Smooth muscle cell (in vitro differentiated cells): ENCODE results near the gene GID8. TPM values are rescaled to one million over a fixed set of nuclear protein-coding genes. Genes with fewer than 3 reads are reported as not detected.

Experiments
- DNase-seq: peaks from one replicate; lab custom pipeline; 2025; ENCODE audit not compliant: unreplicated experiment; lab: John Stamatoyannopoulos, UW
- H2AFZ ChIP-seq: fragments of 200-600 bp; sonication (generic); 2 replicates; pipeline ENCODE4 v1.6.0; 2016; ENCODE audit warnings: antibody characterized with exemption, low read depth, mild to moderate bottlenecking
- H3F3A ChIP-seq: fragments of 200-600 bp; sonication (generic); 2 replicates; pipeline ENCODE4 v1.6.0; 2017; ENCODE audit warnings: antibody characterized with exemption, low read depth
- H3K27ac ChIP-seq: fragments of 200-600 bp; sonication (generic); 2 replicates; pipeline ENCODE4 v1.5.1; 2016; ENCODE audit warnings: low read depth, mild to moderate bottlenecking
- H3K27me3 ChIP-seq: fragments of 200-600 bp; sonication (generic); 2 replicates; pipeline ENCODE4 v1.6.1; 2016; ENCODE audit warnings: low read depth, mild to moderate bottlenecking
- H3K36me3 ChIP-seq: fragments of 200-600 bp; sonication (generic); 2 replicates; pipeline ENCODE4 v1.5.1; 2016; ENCODE audit warnings: low read depth
- H3K4me1 ChIP-seq: fragments of 200-600 bp; sonication (generic); 2 replicates; pipeline ENCODE4 v1.5.1; 2016; ENCODE audit warnings: low read depth
- H3K4me2 ChIP-seq: fragments of 200-600 bp; sonication (generic); 2 replicates; pipeline ENCODE4 v1.6.0; 2016; ENCODE audit warnings: mild to moderate bottlenecking
- H3K4me3 ChIP-seq: fragments of 200-600 bp; sonication (generic); 2 replicates; pipeline ENCODE4 v1.5.1; 2016; ENCODE audit warnings: mild to moderate bottlenecking
- H3K79me2 ChIP-seq: fragments of 200-600 bp; sonication (generic); 2 replicates; pipeline ENCODE4 v1.6.0; 2016; ENCODE audit warnings: low read depth, mild to moderate bottlenecking
- H3K9ac ChIP-seq: fragments of 200-600 bp; sonication (generic); 2 replicates; pipeline ENCODE4 v1.6.0; 2016; ENCODE audit warnings: low read depth
- H3K9me3 ChIP-seq: fragments of 200-600 bp; sonication (generic); replicated peaks from 2 replicates; pipeline ENCODE4 v1.5.1; 2016; ENCODE audit warnings: low read depth
- H4K20me1 ChIP-seq: fragments of 200-600 bp; sonication (generic); 2 replicates; pipeline ENCODE4 v1.6.0; 2016; ENCODE audit warnings: low read depth
- CTCF ChIP-seq: fragments of 200-600 bp; sonication (generic); IDR thresholded peaks from 2 replicates; pipeline ENCODE4 v1.5.1; 2017; ENCODE audit warnings: borderline replicate concordance, mild to moderate bottlenecking, antibody characterized with exemption; ENCODE audit not compliant: insufficient read depth, poor library complexity, severe bottlenecking
- WGBS: methylation state at CpG from one replicate; pipeline ENCODE4 v1.1.7; 2016; ENCODE audit warnings: low lambda C conversion rate; 5-methylcytosine and 5-hydroxymethylcytosine counted together
- polyA plus RNA-seq: library from polyadenylated mRNA; unstranded; fragments of >200 nt; fragmentation: Nextera tagmentation; extraction: Ambion mirVana; gene quantifications from 2 replicates; pipeline ENCODE4 v1.2.1, GENCODE V29; 2016
- total RNA-seq: library from RNA; depleted of rRNA; stranded (reverse); fragments of >200 nt; gene quantifications from 2 replicates; pipeline ENCODE4 v1.2.3, GENCODE V29; 2014

Gene GID8
- total and polyA plus RNA-seq, 2 experiments from 2014 or later: 13.9 to 23.5 TPM

- peaks cover 11% of the 10 kb centered on the region for H3K79me2 ChIP-seq
- H3K9me3 ChIP-seq: no peaks in the 10 kb centered on the region
- H4K20me1 ChIP-seq: peaks cover 31% of the 10 kb centered on the region
- no peak for DNase-seq
- no peak for TF ChIP-seq CTCF
- H3K4me2 ChIP-seq: no peak overlapping the region
- peaks cover 18% of the 10 kb centered on the region for H3K4me1 ChIP-seq
- H3K27ac ChIP-seq: no peak overlapping the region
- no peak overlapping the region for H3K4me3 ChIP-seq
- H3K36me3 ChIP-seq: peaks cover 10% of the 10 kb centered on the region
- no peaks in the 10 kb centered on the region for H3F3A ChIP-seq
- 96% methylated on average over 9 of the region's 9 CpGs for WGBS
- H3K27me3 ChIP-seq: no peaks in the 10 kb centered on the region
- H3K9ac ChIP-seq: no peak overlapping the region
- no peak overlapping the region for H2AFZ ChIP-seq
These were observed 42.4 kb upstream of the GID8 start for GRCh38 chr20:62895539-62895938.

- Histone ChIP-seq H3K36me3 (peaks cover 10% of the 10 kb centered on the region), H3K4me1 (peaks cover 20% of the 10 kb centered on the region), H3K9ac (no peak overlapping the region), H3K9me3 (no peaks in the 10 kb centered on the region), H4K20me1 (peaks cover 39% of the 10 kb centered on the region), H3F3A (peaks cover 5% of the 10 kb centered on the region), H3K27me3 (no peaks in the 10 kb centered on the region), H3K79me2 (peaks cover 11% of the 10 kb centered on the region), H2AFZ (no peak overlapping the region), H3K4me2 (no peak overlapping the region), H3K4me3 (no peak overlapping the region), H3K27ac (no peak overlapping the region)
- no peak for DNase-seq
- WGBS: 95% methylated on average over 16 of the region's 16 CpGs
- no peak for TF ChIP-seq CTCF
These were observed 41.4 kb upstream of the GID8 start for GRCh38 chr20:62896526-62896925.

GRCh38 chr20:62897666-62898065 is 40.3 kb upstream of the GID8 start:
- no peak overlapping the region for H3K9ac ChIP-seq
- WGBS: 89% methylated on average over 11 of the region's 11 CpGs
- no peaks in the 10 kb centered on the region for H3K27me3 ChIP-seq
- no peak overlapping the region for H3K27ac ChIP-seq
- DNase-seq: no peak
- H3F3A ChIP-seq: peaks cover 10% of the 10 kb centered on the region
- H3K36me3 ChIP-seq: peaks cover 5% of the 10 kb centered on the region
- H3K9me3 ChIP-seq: no peaks in the 10 kb centered on the region
- H3K4me2 ChIP-seq: no peak overlapping the region
- no peak for TF ChIP-seq CTCF
- peaks cover 4% of the 10 kb centered on the region for H3K79me2 ChIP-seq
- peaks cover 36% of the 10 kb centered on the region for H4K20me1 ChIP-seq
- no peak overlapping the region for H3K4me3 ChIP-seq
- no peak overlapping the region for H2AFZ ChIP-seq
- peaks cover 20% of the 10 kb centered on the region for H3K4me1 ChIP-seq
